HepG2 (cell line): Measurements from ENCODE around the gene IL1RL2. TPM values are rescaled to one million over a fixed set of nuclear protein-coding genes. Genes with fewer than 3 reads are reported as not detected.

Experiments
- ADNP ChIP-seq: sonication (generic); formaldehyde crosslinking; IDR thresholded peaks from 2 replicates; pipeline ENCODE4 v1.4.0; 2020; ENCODE audit warnings: missing genetic modification reagents
- HNRNPL ChIP-seq: fragments of 200-400 bp; formaldehyde crosslinking; IDR thresholded peaks from 2 replicates; pipeline ENCODE4 v1.6.1; 2017; ENCODE audit warnings: mild to moderate bottlenecking, low read depth, low read length
- SIN3B ChIP-seq: fragments of 150-350 bp; IDR thresholded peaks from 2 replicates; pipeline ENCODE4 v1.6.1; 2014; ENCODE audit warnings: low read length
- ZNF274 ChIP-seq: sonication (generic); formaldehyde crosslinking; IDR thresholded peaks from 2 replicates; pipeline ENCODE4 v1.5.1; 2020; ENCODE audit warnings: mild to moderate bottlenecking, missing genetic modification reagents
- ZNF317 ChIP-seq: sonication (generic); formaldehyde crosslinking; IDR thresholded peaks from 2 replicates; pipeline ENCODE4 v1.5.0; 2020; ENCODE audit warnings: mild to moderate bottlenecking, missing genetic modification reagents
- ZNF780A ChIP-seq: sonication (generic); formaldehyde crosslinking; IDR thresholded peaks from 2 replicates; pipeline ENCODE4 v1.8.0; 2022; ENCODE audit warnings: mild to moderate bottlenecking, missing genetic modification reagents, moderate library complexity
- polyA plus RNA-seq, 8 experiments: library from polyadenylated mRNA; depleted of rRNA in 3 of 8; stranded (reverse) in 7 of 8; unstranded in 1 of 8; fragments of >200 nt; fragmentation: Illumina TruSeq in 4 of 8; extraction: Trizol in 4 of 8; gene quantifications; 2 replicates each; pipeline versions ENCODE4 v1.2.1 to v1.2.3, GENCODE V29; 2011 to 2016; ENCODE audit warnings: low read depth in 4 of 8, missing spikeins in 1 of 8, mixed read lengths in 1 of 8; ENCODE audit not compliant: insufficient read depth in 1 of 8
- total RNA-seq, 5 experiments: library from RNA; depleted of rRNA; stranded (reverse); fragments of >200 nt; fragmentation: Illumina TruSeq; extraction: Trizol; gene quantifications; 2 replicates each; pipeline ENCODE4 v1.2.3, GENCODE V29; 2016; ENCODE audit warnings: low read depth in 1 of 5
- TF ChIP-seq, protein P1 (sequence below): IDR thresholded peaks from 2 replicates; pipeline ENCODE4 v1.6.1; 2012; ENCODE audit warnings: low read depth, low read length, improper control_type of control experiment
- TF ChIP-seq, protein P2 (sequence below): sonication (generic); formaldehyde crosslinking; IDR thresholded peaks from 2 replicates; pipeline ENCODE4 v1.8.0; 2022; ENCODE audit warnings: missing genetic modification reagents, mild to moderate bottlenecking, inconsistent platforms, borderline replicate concordance
- TF ChIP-seq, protein P3 (sequence below): IDR thresholded peaks from 2 replicates; pipeline ENCODE4 v1.6.1; 2016; ENCODE audit warnings: low read depth, control low read depth
- TF ChIP-seq, protein P4 (sequence below): sonication (generic); formaldehyde crosslinking; IDR thresholded peaks from 2 replicates; pipeline ENCODE4 v1.4.0; 2020; ENCODE audit warnings: mild to moderate bottlenecking, missing genetic modification reagents

The IL1RL2 gene
- total and polyA plus RNA-seq, 2 of the 13 experiments (the other 11 are each of a cell fraction or from before 2014, with no cell fraction given) = 0.03 TPM; not detected in 1

GRCh38 chr2:102238778-102239177 is 52.0 kb downstream of the IL1RL2 start (continued):
- TF ChIP-seq, protein P1, sequence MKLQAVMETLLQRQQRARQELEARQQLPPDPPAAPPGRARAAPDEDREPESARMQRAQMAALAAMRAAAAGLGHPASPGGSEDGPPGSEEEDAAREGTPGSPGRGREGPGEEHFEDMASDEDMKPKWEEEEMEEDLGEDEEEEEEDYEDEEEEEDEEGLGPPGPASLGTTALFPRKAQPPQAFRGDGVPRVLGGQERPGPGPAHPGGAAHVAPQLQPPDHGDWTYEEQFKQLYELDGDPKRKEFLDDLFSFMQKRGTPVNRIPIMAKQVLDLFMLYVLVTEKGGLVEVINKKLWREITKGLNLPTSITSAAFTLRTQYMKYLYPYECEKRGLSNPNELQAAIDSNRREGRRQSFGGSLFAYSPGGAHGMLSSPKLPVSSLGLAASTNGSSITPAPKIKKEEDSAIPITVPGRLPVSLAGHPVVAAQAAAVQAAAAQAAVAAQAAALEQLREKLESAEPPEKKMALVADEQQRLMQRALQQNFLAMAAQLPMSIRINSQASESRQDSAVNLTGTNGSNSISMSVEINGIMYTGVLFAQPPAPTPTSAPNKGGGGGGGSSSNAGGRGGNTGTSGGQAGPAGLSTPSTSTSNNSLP = no peak
- TF ChIP-seq HNRNPL = no peak
- no peak for TF ChIP-seq ZNF780A
- TF ChIP-seq ZNF317 (CRISPR knock-in tag) = no peak
- TF ChIP-seq, protein P2, sequence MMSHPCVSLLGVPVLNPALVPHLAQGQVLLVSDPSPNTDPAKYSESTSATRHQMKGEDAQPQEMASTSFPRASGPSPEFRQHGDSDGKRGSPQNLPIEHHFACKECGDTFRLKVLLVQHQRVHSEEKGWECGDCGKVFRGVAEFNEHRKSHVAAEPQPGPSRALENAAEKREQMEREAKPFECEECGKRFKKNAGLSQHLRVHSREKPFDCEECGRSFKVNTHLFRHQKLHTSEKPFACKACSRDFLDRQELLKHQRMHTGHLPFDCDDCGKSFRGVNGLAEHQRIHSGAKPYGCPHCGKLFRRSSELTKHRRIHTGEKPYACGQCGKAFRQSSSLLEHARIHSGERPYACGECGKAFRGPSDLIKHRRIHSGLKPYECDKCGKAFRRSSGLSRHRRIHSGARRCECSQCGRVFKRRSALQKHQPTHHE (CRISPR knock-in tag) = no peak
- no peak for TF ChIP-seq ADNP (CRISPR knock-in tag)
- TF ChIP-seq, protein P3, sequence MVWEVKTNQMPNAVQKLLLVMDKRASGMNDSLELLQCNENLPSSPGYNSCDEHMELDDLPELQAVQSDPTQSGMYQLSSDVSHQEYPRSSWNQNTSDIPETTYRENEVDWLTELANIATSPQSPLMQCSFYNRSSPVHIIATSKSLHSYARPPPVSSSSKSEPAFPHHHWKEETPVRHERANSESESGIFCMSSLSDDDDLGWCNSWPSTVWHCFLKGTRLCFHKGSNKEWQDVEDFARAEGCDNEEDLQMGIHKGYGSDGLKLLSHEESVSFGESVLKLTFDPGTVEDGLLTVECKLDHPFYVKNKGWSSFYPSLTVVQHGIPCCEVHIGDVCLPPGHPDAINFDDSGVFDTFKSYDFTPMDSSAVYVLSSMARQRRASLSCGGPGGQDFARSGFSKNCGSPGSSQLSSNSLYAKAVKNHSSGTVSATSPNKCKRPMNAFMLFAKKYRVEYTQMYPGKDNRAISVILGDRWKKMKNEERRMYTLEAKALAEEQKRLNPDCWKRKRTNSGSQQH = no peak
- TF ChIP-seq, protein P4, sequence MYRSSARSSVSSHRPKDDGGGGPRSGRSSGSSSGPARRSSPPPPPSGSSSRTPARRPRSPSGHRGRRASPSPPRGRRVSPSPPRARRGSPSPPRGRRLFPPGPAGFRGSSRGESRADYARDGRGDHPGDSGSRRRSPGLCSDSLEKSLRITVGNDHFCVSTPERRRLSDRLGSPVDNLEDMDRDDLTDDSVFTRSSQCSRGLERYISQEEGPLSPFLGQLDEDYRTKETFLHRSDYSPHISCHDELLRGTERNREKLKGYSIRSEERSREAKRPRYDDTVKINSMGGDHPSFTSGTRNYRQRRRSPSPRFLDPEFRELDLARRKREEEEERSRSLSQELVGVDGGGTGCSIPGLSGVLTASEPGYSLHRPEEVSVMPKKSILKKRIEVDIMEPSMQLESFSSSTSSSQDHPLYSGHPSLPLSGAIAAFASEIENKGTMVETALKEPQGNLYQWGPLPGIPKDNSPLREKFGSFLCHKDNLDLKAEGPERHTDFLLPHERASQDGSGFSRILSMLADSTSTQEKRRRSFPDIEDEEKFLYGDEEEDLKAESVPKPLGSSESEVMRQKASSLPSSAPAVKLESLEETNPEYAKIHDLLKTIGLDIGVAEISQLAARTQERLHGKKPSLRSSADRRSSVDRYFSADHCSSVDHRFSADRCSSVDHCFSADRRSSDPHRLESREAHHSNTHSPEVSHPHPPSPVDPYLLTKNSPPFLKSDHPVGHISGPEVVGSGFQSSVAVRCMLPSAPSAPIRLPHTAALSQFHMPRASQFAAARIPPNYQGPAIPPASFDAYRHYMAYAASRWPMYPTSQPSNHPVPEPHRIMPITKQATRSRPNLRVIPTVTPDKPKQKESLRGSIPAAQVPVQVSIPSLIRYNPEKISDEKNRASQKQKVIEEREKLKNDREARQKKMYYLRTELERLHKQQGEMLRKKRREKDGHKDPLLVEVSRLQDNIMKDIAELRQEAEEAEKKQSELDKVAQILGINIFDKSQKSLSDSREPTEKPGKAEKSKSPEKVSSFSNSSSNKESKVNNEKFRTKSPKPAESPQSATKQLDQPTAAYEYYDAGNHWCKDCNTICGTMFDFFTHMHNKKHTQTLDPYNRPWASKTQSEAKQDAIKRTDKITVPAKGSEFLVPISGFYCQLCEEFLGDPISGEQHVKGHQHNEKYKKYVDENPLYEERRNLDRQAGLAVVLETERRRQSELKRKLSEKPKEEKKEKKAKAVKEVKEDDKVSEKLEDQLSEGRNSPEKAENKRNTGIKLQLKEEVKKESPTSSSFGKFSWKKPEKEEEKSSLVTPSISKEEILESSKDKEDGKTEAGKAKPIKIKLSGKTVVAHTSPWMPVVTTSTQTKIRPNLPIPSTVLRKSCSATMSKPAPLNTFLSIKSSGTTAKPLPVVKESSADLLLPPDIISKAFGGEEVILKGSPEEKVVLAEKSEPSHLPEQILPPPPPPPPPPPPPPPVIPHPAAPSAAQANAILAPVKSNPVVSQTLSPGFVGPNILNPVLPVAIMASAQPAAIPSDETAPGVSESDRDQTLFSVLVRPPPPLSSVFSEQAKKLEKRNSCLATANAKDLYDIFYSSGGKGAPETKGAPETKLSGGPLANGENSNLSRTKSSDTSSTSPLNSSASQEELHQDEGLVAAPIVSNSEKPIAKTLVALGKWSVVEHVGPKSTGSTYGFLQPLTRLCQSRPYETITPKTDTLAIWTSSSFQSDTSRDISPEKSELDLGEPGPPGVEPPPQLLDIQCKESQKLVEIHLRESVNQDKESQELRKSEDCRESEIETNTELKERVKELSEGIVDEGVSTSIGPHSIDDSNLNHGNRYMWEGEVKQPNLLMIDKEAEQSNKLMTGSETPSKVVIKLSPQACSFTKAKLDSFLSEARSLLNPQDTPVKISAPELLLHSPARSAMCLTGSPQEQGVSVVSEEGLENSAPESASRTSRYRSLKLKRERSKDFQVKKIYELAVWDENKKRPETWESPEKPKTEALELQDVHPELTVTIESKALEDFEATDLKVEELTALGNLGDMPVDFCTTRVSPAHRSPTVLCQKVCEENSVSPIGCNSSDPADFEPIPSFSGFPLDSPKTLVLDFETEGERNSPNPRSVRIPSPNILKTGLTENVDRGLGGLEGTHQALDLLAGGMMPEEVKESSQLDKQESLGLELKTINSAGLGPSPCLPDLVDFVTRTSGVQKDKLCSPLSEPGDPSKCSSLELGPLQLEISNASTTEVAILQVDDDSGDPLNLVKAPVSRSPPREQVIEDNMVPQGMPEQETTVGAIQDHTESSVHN = no peak
- TF ChIP-seq SIN3B = no peak
- no peak for TF ChIP-seq ZNF274 (CRISPR knock-in tag)
